GM21619 (cell line): Measurements from ENCODE around the gene MT1F.
"Not testable (repeated sequence)": the region's sequence is repeated elsewhere in the genome, so short reads cannot be mapped to it uniquely, and the experiment has no call there.

Experiments used
- ATAC-seq: cut with Tn5 transposase; IDR thresholded peaks from one replicate; pipeline ENCODE4 v1.9.1; 2021; ENCODE audit not compliant: unreplicated experiment

MT1F gene

DNA sequence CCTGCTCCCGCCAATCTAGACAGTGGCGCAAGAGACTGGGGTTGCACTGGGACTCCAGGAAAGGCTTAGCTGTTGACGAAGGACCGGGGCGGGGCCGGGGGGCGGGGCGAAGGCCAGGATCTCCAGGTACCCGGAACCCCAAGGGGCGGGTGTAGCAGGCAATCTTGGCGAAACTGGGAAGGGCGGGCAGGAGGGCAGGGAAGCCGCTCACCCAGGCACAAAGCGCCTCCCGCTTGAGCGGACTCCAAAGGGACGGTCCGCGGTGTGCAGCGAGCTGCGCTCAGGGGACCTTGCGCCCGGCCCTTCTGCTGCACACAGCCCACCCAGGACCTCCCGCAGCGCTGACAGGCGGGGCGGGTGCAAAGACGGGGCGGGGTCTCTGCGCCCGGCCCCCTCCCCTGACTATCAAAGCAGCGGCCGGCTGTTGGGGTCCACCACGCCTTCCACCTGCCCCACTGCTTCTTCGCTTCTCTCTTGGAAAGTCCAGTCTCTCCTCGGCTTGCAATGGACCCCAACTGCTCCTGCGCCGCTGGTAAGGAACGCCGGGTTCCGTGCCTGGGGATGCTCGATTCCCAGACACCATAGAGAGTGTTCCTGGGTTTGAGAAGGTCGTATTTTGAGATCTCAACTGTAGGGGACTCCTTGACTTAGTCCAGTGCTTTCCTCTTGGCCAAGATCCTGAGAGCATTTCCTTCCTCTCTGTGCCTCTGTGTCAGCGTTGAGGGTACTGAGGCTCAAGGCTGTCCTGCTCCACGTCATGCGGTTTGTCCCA, at the start of gene MT1F:
Gene MT1F, plus strand, starts transcription at position 405 of the 772 bp plus-strand sequence. Its CDS starts 100 bp downstream, at position 505.
- ATAC-seq = no peak

DNA sequence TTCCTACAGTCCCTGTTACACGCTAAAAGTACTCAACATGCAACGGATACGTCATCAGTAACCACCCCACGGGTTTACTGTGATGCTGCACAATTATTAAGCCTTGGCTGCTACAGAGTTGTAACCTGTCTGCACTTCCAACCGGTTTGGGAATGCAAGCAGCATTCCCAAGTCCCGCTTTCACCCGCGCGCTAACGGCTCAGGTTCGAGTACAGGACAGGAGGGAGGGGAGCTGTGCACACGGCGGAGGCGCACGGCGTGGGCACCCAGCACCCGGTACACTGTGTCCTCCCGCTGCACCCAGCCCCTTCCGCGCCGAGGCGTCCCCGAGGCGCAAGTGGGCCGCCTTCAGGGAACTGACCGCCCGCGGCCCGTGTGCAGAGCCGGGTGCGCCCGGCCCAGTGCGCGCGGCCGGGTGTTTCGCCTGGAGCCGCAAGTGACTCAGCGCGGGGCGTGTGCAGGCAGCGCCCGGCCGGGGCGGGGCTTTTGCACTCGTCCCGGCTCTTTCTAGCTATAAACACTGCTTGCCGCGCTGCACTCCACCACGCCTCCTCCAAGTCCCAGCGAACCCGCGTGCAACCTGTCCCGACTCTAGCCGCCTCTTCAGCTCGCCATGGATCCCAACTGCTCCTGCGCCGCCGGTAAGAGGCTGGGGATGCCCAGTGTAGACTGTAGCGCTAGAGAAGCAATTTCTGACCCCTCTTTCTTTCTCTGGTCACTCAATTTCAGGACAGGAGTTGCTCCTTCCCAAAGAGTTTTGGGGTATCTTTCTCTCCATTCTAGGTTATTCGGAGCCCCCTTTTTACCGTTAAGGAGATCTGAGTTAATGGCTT, 49.5 kb upstream of the MT1F start, which contains the start of gene MT2A:
Gene MT2A, plus strand, starts transcription at position 542 of the 833 bp plus-strand sequence. Its CDS starts 72 bp downstream, at position 614.
- ATAC-seq = peak; percentile 78

DNA sequence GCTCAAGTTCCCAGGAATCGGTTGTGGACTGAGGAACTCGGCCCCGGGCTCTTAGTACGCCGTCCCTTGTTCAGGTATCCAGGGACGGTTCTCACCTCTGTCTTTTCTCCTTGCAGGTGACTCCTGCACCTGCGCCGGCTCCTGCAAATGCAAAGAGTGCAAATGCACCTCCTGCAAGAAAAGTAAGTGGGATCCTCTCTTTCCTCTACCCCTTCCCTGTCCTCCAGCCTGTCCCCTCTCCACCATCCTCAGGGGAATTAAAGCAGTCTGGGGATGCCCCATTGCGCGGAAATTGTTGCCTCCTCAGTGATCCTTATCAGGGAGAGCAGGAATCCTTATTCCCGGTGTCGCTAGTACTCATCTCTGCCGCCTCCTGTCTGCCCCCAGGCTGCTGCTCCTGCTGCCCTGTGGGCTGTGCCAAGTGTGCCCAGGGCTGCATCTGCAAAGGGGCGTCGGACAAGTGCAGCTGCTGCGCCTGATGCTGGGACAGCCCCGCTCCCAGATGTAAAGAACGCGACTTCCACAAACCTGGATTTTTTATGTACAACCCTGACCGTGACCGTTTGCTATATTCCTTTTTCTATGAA, 48.8 kb upstream of the MT1F start:
- ATAC-seq = no peak

DNA sequence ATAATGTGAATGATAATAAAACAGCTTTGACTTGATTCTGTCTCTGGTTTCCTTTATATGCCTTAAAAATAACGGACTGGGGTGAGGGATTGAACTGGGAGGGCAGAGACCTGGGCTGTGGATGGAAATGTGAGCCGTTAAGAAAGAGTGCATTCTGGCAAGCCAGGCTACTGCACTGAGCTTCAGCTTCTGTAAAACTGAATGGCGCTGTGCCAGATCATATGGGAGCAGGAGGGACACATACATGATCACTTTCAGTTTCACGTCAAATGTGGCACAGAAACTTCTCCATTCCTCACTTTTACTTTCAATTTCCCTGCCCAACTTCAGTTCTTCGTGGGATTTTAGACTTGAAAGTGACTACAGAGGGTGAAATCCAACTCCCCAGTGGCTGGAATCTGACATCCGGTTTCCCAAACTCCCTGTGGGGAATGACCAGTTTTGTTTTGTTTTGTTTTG, 48.3 kb upstream of the MT1F start:
- peak; percentile 35 for ATAC-seq

DNA sequence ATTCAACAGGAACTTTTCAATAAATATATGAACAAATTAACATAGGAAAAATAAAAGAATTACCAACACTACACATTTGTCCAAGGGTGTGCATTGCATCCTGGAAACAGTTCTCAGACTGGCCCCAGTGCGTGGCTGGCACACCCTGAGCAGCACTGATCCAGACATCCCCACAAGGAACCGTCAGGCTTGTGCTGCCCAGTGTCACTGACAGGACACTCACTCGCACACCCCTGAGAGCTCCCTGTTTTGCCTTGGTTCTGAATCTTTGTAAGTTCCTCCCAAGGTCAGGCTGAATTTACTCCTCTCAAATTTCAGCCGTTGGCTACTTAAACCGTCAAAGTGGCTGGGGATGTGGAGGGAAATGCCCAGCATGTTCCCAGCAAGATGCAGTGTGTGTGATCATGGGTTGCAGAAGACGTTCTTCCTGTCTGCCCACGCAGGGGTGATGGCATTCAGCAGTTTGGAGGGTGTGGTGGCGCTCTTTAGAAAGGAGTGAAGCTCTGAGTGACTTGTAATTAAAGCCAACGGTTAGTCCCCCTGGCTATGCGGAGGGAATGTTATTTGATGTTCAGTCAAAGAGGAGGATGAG, 47.6 kb upstream of the MT1F start:
- ATAC-seq = no peak

DNA sequence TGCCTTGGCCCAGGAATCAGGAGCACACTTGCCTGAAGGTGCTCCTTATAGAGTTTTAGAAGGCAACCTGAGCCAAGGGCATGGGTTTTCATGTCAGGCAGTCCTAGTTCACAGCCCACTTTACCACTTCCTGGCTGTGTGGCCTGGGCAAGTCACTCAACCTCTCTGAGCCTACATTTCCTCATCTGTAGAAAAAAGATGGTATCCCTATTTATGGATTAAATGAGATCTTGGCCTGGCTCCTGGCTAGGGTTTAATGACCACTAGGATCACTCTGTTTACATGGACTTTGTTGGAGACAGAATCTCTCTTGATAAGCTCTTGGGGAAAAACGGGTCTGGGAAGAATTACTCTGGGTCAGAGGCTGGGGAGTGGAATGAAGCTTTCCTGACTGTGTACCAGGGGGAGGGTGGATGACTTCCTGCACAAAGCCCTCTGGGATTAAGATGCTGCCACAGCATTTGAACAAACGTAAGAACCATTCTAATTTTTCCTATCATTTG, 47.1 kb upstream of the MT1F start:
- ATAC-seq = no peak

DNA sequence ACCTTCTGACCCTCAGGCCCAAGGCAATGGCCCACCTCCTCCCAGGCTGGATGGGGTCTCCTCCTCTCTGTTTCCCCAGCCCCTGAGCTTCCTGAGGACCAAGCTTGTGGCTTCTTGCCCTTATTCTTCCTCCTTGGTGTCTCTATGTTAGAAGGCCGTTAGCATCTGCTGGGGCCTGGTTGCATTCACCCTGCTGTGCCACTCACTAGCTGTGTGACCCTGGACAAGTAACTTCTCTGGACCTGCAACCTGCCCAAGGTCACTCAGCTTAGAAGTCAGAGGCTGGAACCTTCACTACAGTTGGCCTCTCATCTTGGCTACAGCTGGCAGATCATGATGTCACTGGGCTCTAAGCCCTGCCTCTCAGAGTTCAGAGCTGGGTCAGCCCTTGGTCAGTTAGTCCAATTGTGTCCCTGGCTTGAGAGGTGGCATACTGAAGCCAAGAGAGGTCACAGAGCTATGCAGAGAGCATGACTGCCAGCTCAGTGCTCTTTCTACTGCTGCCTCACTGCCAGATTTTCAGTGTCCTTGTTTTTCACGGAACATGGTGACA, 46.4 kb upstream of the MT1F start:
- no peak for ATAC-seq

DNA sequence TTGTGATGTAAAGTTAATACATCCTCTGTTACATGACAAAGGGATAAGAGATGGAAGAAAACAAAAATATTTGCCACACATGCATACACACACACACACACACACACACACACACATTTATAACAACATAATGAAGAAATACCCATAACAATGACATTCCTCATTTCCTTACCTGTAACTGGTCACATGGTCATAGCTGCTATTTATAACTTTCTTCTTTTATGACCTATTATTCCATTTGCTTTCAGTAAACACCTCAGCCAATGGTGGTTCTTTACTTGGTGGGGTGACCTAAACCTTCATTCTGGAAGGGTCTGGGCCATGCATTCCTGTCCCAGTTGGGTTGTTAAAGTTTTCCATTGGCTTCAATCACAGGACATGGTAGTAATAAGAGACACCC, 44.1 kb upstream of the MT1F start:
- ATAC-seq = no peak

DNA sequence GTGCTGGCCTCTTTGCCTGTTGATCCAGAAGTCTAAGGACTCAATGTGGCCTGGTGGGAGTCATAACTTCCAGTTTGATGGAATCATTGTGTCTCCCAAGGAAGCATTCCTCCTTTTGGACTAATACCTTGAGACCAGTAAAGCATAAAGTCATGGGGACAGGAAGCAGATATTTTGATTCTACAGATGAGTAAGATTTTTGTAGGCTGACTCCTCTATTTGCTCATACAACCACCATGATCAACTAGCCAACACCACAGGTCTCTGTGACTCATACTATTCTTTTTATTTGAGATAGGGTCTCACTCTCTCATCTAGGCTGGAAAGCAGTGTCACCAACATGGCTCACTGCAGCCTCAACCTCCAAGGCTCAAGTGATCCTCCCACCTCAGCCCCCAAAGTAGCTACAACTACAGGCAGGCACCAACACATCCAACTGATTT, 43.2 kb upstream of the MT1F start:
- ATAC-seq = no peak

DNA sequence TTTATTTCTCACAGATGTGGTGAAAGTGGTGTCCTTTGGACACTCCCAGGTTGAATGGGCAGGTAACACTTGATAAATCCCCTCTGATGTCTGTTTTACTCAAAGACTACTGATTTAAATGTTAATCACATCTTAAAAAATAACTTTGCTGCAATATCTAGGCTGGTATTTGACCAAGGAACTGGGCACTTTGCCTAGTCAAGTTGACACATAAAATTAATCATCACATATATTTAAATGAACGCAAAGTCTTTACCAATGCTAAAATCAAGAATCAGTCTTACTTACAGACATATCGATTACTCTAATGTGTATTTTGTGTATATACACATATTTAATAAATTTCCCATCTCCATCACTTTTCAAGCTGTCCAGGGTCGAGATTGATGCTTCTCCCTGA, 42.4 kb upstream of the MT1F start:
- ATAC-seq = no peak

DNA sequence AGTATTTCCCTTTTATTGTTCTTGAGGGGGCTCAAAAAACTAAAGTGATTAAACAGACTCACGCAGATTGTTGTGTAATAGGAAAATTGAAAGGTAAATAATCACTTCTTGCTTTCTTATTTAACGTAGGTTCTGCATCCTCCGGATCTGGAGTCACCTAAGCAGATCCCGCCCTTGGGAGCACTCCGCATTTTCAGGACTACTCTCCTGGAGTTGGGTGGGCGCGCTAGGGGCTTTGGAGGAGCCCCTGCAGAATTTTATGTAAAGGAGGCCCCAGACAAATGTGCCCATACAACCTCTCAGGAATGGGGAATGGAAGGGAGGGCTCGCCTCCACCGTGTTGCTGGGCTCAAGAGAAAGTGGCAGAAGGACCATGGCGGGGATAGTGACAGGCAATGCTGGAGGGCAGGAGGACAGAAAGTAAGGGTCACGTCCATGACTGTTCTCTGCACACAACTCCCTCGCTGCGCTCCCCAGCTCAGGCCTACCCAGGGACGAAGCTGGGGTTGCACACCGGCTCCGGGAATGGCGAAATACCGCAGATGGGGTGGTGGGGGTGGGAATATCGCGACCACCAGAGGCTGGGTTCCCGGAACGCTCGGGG, 41.0 kb upstream of the MT1F start:
- no peak for ATAC-seq

DNA sequence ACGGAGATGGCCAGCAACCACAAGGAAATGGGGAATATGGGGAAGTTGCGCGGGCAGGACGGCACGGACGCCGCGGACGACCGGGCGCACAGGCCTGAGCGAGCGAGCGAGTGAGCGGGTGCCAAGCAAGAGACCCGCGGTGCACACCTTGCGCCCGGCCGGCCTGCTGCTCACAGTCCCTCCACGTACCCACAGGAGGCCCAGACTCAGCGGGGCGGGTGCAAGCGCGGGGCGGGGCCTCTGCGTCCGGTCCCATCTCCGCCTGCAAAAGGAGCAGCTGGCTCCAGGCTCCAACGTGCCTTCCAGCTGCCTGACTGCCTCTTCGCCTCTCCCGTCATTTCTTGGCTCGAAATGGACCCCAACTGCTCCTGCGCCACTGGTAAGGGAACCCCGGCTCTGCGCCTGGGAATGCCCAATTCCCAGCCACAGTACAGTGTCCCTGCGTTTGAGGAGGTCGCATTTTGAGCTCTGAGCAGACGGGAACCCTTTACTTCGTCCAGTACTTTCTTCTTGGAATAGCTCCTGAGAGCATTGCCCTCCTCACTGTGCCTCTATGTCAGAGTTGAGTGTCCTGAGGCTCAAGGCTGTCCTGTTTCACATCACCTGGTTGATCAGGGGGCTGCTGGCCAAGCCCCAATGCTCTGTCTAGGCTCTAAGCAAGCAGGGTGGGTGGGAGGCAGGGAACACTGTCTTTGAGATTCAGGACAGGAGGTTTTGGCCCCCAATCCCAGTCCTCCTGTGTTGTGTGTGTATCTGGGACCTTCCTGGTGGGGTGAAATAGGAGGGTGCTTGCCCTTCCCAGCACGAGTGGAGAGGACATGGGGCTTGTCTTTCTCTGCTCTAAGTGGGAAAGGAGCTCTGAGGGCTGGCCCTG, 40.3 kb upstream of the MT1F start:
- ATAC-seq = no peak

DNA sequence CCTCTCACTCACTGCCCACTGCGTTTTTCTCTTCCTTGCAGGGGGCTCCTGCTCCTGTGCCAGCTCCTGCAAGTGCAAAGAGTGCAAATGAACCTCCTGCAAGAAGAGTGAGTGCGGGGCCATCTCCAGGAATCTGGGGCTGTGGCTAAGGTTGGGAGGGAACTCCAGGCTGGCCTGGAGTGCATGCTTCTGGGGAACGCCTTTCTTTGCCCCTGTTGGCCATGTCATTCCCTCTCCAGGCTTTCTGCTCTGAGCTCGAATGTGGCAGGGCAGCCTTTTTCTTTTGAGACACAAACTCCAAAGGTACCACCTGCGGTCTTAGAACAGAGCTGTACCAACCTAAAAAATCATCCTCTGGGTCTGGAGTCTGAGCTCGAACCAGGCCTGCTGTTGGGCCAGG, 39.6 kb upstream of the MT1F start:
- ATAC-seq = no peak

DNA sequence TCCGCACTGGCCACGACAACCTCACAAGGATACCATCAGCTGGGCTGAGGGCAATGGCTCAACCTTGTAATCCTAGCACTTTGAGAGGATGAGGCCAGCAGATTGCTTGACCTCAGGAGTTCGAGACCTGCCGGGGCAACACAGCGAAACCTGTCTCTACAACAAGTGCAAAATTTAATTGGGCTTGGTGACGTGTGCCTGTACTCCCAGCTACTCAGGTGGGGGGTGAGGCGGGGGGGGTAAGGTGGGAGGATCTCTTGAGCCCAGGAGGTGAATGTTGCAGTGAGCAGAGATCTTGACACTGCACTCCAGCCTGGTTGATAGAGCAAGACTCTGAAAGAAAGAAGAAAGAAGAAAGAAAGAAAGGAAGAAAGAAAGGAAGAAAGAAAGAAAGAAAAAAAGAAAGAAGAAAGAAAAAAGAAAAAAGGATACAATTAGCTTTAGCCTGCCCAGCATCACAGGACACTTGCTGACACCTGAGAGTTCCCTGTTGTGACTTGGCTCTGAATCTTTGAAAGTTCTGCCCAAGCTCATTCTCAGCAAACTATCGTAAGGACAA, 37.3 kb upstream of the MT1F start:
- no peak for ATAC-seq

DNA sequence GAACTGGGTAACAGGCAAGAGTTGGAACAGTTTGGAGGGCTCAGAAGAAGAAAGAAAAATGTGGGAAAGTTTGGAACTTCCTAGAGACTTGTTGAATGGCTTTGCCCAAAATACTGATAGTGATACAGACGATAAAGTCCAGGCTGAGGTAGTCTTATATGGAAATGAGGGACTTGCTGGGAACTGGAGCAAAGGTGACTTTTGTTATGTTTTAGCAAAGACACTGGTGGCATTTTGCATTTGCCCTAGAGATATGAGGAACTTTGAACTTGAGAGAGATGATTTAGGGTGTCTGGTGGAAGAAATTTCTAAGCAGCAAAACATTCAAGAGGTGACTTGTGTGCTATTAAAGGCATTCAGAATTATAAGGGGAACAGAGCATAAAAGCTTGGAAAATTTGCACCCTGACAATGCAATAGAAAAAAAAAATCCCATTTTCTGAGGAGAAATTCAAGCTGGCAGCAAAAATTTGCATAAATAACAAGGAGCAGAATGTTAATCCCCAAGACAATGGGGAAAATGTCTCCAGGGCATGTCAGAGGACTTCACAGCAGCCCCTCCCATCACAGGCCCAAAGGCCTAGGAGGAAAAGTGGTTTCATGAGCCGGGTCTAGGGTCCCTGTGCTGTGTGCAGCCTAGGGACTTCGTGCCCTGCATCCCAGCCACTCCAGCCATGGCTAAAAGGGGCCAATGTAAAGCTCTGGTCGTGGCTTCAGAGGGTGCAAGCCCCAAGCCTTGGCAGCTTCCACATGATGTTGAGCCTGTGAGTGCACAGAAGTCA, 35.9 kb upstream of the MT1F start:
- not testable (repeated sequence) for ATAC-seq

DNA sequence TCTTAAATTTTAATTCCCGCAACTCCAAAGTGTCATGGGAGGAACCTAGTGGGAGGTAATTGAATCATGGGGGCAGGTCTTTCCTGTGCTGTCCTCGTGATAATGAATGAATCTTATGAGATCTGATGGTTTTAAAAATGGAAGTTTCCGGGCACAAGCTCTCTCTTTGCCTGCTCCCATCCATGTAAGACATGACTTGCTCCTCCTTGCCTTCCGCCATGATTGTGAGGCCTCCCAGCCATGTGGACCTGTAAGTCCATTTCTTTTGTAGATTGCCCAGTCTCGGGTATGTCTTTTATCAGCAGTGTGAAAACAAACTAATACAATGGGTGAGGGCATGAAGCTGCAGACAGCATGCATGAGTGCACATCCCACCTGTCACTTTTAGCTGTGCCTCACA, 34.6 kb upstream of the MT1F start:
- not testable (repeated sequence) for ATAC-seq

DNA sequence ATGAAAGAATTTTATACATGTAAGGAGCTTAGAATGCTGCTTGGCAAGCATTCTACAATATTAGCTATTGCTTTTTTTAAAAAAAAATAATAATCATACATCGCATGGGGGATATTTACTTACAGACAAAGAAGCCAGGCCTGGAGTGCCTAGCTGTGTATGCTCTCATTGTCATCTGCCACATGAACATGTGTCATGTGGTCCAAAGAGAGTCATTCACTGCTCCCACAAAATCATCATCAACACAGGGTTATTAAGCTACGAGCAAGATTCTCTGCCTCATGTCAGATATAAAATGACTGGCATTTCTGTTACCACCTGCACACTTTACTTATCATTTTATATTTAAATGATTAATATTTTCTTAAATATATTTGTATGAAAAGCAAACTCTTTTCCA, 34.1 kb upstream of the MT1F start:
- ATAC-seq = no peak
